Natural killer cell (primary cell): ENCODE measurements around the gene WDR46. TPM values are rescaled to one million over a fixed set of nuclear protein-coding genes. Genes with fewer than 3 reads are reported as not detected.

Source experiments
- ATAC-seq, 3 donors: fragments of 150-1000 bp in 2 of 3; fragments of 200-7000 bp in 1 of 3; cut with Tn5 transposase; 1 replicate in 1 of 3; 2 replicates in 2 of 3; pipeline ENCODE4 v1.10.0; 2021; ENCODE audit warnings: mild to moderate bottlenecking in 2 of 3, moderate library complexity in 2 of 3
- DNase-seq, 2 donors: peaks; one replicate each; pipeline versions ENCODE4 v3.0.0 to v3.0.0-alpha.2; 2013 to 2021; ENCODE audit warnings: mixed read lengths in 1 of 2
- H3K27ac ChIP-seq: one replicate; pipeline ENCODE4 v1.5.1; 2013; ENCODE audit warnings: mild to moderate bottlenecking, low read length
- H3K27me3 ChIP-seq: one replicate; pipeline ENCODE4 v1.6.1; 2013; ENCODE audit warnings: low read length; ENCODE audit not compliant: control insufficient read depth, insufficient read depth
- H3K36me3 ChIP-seq: one replicate; pipeline ENCODE4 v1.6.1; 2013; ENCODE audit warnings: low read length; ENCODE audit not compliant: control insufficient read depth, insufficient read depth
- H3K4me1 ChIP-seq: one replicate; pipeline ENCODE4 v1.6.1; 2013; ENCODE audit warnings: low read length; ENCODE audit not compliant: control insufficient read depth, insufficient read depth
- H3K4me3 ChIP-seq: one replicate; pipeline ENCODE4 v1.5.1; 2013; ENCODE audit warnings: low read length
- H3K9me3 ChIP-seq: one replicate; pipeline ENCODE4 v1.6.1; 2013; ENCODE audit warnings: low read length; ENCODE audit not compliant: control insufficient read depth, insufficient read depth
- H3K27ac Mint-ChIP-seq, 2 donors: one replicate each; pipeline ENCODE4 v1.8.0; 2022; ENCODE audit warnings: mild to moderate bottlenecking in 2 of 2, mixed read lengths in 2 of 2, moderate library complexity in 1 of 2
- H3K27me3 Mint-ChIP-seq, 2 donors: one replicate each; pipeline ENCODE4 v1.8.0; 2022; ENCODE audit warnings: low read depth in 2 of 2, mixed read lengths in 2 of 2
- H3K36me3 Mint-ChIP-seq: one replicate; pipeline ENCODE4 v1.8.0; 2022; ENCODE audit warnings: mixed read lengths
- H3K4me1 Mint-ChIP-seq, 2 donors: one replicate each; pipeline ENCODE4 v1.8.0; 2022; ENCODE audit warnings: mixed read lengths in 2 of 2
- H3K4me3 Mint-ChIP-seq: one replicate; pipeline ENCODE4 v1.8.0; 2022; ENCODE audit warnings: mild to moderate bottlenecking, moderate library complexity, mixed read lengths
- H3K9me3 Mint-ChIP-seq, 2 donors: one replicate each; pipeline ENCODE4 v1.8.0; 2022; ENCODE audit warnings: mixed read lengths in 2 of 2
- CTCF ChIP-seq: fragments of 200-600 bp; IDR thresholded peaks from one replicate; pipeline ENCODE4 v1.8.0; 2022; ENCODE audit warnings: antibody characterized with exemption
- WGBS: methylation state at CpG from one replicate; pipeline ENCODE4 v1.1.7; 2013; ENCODE audit warnings: missing lambda C conversion rate; ENCODE audit not compliant: insufficient coverage; 5-methylcytosine and 5-hydroxymethylcytosine counted together
- intact Hi-C: fragments of 100-400 bp; cut with micrococcal nuclease; formaldehyde crosslinking; loops from one replicate; pipeline ENCODE4 v1.14.2; 2022
- total RNA-seq, 4 donors: library from RNA; stranded (reverse); fragments of 120-200 nt in 1 of 4; gene quantifications; one replicate each; pipeline versions ENCODE4 v1.2.3 to v1.2.4, GENCODE V29; 2013 to 2022

Gene WDR46
- total RNA-seq, 3 donors from 2014 or later (not counting 1 experiment from before 2014, with no cell fraction given), result 33.6 to 56.3 (median 47.0) TPM

- peak overlapping the region; percentile 98 for H3K27ac ChIP-seq
- H3K27me3 ChIP-seq, result no peaks in the 10 kb centered on the region
- WGBS, result under 1% methylated on average over 33 of the region's 33 CpGs
- DNase-seq, result peak; percentile 52 to 63
- H3K36me3 Mint-ChIP-seq, result peaks cover 3% of the 10 kb centered on the region
- TF ChIP-seq CTCF, result no peak
- no peaks in the 10 kb centered on the region for H3K27me3 Mint-ChIP-seq
- peaks cover 38 to 74% of the 10 kb centered on the region in 2 donors for H3K4me1 Mint-ChIP-seq
- no peaks in the 10 kb centered on the region for H3K9me3 ChIP-seq
- no peaks in the 10 kb centered on the region for H3K9me3 Mint-ChIP-seq
- H3K27ac Mint-ChIP-seq, result peak overlapping the region; percentile 98 to 99
- H3K36me3 ChIP-seq, result peaks cover 16% of the 10 kb centered on the region
- intact Hi-C loops, result loop anchor here (2.0 kb wide), 2 partner anchors 14 to 106 kb away; partner anchors contain the start of genes CUTA and RGL2
- peak overlapping the region; percentile 91 for H3K4me3 ChIP-seq
- H3K4me1 ChIP-seq, result peaks cover 52% of the 10 kb centered on the region
- peak overlapping the region; percentile 96 for H3K4me3 Mint-ChIP-seq
- peak in 2 of 3 donors; percentile 1 to 2 for ATAC-seq
Observed at GRCh38 chr6:33313105-33313708, 24.2 kb upstream of the WDR46 start.

GRCh38 chr6:33312361-33313104 is 23.5 kb upstream of the WDR46 start:
- WGBS, result 12% methylated on average over 27 of the region's 29 CpGs
- H3K27ac ChIP-seq, result peak overlapping the region; percentile 98
- DNase-seq (peak; percentile 75 to 96), ATAC-seq (peak; percentile 46 to 69 (median 49))
- intact Hi-C loops, result loop anchor here (2.0 kb wide), 2 partner anchors 14 to 106 kb away; partner anchors contain the start of genes CUTA and RGL2
- Mint-ChIP-seq H3K27me3 (no peaks in the 10 kb centered on the region), H3K27ac (peak overlapping the region; percentile 98 to 99), H3K9me3 (no peaks in the 10 kb centered on the region), H3K36me3 (no peaks in the 10 kb centered on the region), H3K4me1 (peaks cover 33 to 68% of the 10 kb centered on the region in 2 donors), H3K4me3 (peak overlapping the region; percentile 96)
- no peaks in the 10 kb centered on the region for H3K9me3 ChIP-seq
- H3K27me3 ChIP-seq, result no peaks in the 10 kb centered on the region
- H3K4me1 ChIP-seq, result peaks cover 48% of the 10 kb centered on the region
- peak overlapping the region; percentile 91 for H3K4me3 ChIP-seq
- H3K36me3 ChIP-seq, result peaks cover 19% of the 10 kb centered on the region
- TF ChIP-seq CTCF, result no peak

GRCh38 chr6:33306356-33306755 is 17.3 kb upstream of the WDR46 start:
- TF ChIP-seq CTCF, result no peak
- Mint-ChIP-seq H3K27me3 (no peaks in the 10 kb centered on the region), H3K9me3 (no peaks in the 10 kb centered on the region), H3K4me1 (peaks cover 27 to 50% of the 10 kb centered on the region in 2 donors), H3K27ac (no peak overlapping the region), H3K36me3 (no peaks in the 10 kb centered on the region), H3K4me3 (no peak overlapping the region)
- ATAC-seq (no peak), DNase-seq (no peak)
- intact Hi-C loops, result no loop called here
- Histone ChIP-seq H3K36me3 (peaks cover 53% of the 10 kb centered on the region), H3K4me1 (peaks cover 19% of the 10 kb centered on the region), H3K4me3 (no peak overlapping the region), H3K27ac (no peak overlapping the region), H3K9me3 (no peaks in the 10 kb centered on the region), H3K27me3 (no peaks in the 10 kb centered on the region)
- 94% methylated on average over 4 of the region's 4 CpGs for WGBS
